Measurements from ENCODE around the gene VPS52. TPM values are rescaled to one million over a fixed set of nuclear protein-coding genes. Genes with fewer than 3 reads are reported as not detected.
A peak's percentile ranks its signal among the peaks of the same experiment; 100 is the strongest.

Gene VPS52
- total and polyA plus RNA-seq, 9 of the 15 experiments (the other 6 are each of a cell fraction or from before 2014, with no cell fraction given) = 24.4 to 103 (median 40.2) TPM

DNA sequence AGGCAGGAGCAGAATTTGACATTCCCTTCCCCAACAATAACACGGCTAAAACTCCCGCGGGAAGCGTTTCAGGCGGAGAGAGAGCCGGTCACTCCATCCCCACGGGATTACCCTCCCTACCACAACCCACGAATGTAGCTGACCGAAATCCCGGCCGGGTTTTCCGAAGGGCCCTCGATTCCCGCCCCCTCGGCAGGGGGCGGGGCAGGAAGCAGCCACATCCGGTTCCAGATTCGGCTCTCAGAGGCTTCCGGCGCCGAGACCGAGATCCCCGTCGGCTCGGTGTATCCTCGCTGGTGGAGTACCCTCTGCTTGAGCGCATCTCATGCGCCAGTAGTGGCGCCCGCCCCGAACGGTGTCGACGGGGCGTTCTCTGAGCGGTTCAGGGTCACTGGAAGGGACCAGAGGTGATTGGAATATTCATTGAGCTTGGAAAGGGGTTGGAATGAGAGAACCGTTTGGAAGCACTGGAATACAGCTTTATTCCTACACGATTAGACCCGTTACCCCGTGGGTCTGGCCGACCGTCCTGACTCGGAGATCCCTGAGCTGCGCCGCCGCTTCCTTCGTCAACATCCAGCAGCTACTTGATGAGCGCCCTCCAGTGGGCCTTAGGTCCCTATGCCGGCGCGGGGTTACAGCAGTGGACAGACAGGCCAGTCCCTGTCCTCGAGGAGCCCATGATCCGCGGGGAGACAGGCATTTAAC lies 27.7 kb upstream of the VPS52 start (continued):
- TF ChIP-seq, protein P1, sequence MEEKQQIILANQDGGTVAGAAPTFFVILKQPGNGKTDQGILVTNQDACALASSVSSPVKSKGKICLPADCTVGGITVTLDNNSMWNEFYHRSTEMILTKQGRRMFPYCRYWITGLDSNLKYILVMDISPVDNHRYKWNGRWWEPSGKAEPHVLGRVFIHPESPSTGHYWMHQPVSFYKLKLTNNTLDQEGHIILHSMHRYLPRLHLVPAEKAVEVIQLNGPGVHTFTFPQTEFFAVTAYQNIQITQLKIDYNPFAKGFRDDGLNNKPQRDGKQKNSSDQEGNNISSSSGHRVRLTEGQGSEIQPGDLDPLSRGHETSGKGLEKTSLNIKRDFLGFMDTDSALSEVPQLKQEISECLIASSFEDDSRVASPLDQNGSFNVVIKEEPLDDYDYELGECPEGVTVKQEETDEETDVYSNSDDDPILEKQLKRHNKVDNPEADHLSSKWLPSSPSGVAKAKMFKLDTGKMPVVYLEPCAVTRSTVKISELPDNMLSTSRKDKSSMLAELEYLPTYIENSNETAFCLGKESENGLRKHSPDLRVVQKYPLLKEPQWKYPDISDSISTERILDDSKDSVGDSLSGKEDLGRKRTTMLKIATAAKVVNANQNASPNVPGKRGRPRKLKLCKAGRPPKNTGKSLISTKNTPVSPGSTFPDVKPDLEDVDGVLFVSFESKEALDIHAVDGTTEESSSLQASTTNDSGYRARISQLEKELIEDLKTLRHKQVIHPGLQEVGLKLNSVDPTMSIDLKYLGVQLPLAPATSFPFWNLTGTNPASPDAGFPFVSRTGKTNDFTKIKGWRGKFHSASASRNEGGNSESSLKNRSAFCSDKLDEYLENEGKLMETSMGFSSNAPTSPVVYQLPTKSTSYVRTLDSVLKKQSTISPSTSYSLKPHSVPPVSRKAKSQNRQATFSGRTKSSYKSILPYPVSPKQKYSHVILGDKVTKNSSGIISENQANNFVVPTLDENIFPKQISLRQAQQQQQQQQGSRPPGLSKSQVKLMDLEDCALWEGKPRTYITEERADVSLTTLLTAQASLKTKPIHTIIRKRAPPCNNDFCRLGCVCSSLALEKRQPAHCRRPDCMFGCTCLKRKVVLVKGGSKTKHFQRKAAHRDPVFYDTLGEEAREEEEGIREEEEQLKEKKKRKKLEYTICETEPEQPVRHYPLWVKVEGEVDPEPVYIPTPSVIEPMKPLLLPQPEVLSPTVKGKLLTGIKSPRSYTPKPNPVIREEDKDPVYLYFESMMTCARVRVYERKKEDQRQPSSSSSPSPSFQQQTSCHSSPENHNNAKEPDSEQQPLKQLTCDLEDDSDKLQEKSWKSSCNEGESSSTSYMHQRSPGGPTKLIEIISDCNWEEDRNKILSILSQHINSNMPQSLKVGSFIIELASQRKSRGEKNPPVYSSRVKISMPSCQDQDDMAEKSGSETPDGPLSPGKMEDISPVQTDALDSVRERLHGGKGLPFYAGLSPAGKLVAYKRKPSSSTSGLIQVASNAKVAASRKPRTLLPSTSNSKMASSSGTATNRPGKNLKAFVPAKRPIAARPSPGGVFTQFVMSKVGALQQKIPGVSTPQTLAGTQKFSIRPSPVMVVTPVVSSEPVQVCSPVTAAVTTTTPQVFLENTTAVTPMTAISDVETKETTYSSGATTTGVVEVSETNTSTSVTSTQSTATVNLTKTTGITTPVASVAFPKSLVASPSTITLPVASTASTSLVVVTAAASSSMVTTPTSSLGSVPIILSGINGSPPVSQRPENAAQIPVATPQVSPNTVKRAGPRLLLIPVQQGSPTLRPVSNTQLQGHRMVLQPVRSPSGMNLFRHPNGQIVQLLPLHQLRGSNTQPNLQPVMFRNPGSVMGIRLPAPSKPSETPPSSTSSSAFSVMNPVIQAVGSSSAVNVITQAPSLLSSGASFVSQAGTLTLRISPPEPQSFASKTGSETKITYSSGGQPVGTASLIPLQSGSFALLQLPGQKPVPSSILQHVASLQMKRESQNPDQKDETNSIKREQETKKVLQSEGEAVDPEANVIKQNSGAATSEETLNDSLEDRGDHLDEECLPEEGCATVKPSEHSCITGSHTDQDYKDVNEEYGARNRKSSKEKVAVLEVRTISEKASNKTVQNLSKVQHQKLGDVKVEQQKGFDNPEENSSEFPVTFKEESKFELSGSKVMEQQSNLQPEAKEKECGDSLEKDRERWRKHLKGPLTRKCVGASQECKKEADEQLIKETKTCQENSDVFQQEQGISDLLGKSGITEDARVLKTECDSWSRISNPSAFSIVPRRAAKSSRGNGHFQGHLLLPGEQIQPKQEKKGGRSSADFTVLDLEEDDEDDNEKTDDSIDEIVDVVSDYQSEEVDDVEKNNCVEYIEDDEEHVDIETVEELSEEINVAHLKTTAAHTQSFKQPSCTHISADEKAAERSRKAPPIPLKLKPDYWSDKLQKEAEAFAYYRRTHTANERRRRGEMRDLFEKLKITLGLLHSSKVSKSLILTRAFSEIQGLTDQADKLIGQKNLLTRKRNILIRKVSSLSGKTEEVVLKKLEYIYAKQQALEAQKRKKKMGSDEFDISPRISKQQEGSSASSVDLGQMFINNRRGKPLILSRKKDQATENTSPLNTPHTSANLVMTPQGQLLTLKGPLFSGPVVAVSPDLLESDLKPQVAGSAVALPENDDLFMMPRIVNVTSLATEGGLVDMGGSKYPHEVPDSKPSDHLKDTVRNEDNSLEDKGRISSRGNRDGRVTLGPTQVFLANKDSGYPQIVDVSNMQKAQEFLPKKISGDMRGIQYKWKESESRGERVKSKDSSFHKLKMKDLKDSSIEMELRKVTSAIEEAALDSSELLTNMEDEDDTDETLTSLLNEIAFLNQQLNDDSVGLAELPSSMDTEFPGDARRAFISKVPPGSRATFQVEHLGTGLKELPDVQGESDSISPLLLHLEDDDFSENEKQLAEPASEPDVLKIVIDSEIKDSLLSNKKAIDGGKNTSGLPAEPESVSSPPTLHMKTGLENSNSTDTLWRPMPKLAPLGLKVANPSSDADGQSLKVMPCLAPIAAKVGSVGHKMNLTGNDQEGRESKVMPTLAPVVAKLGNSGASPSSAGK (IDR thresholded peaks at IDR 0.05) = 0 out of 2 replicates have a peak, but pooled peaks have one; percentile 81
- peak; percentile 61; the same call in 1 of the 2 replicates for TF ChIP-seq DMBX1 (CRISPR knock-in tag; IDR thresholded peaks at IDR 0.05; ENCODE audit: borderline replicate concordance)
- no peak for TF ChIP-seq RAD51 (IDR thresholded peaks at IDR 0.05; ENCODE audit: borderline replicate concordance, low read depth)
- TF ChIP-seq, protein P2, sequence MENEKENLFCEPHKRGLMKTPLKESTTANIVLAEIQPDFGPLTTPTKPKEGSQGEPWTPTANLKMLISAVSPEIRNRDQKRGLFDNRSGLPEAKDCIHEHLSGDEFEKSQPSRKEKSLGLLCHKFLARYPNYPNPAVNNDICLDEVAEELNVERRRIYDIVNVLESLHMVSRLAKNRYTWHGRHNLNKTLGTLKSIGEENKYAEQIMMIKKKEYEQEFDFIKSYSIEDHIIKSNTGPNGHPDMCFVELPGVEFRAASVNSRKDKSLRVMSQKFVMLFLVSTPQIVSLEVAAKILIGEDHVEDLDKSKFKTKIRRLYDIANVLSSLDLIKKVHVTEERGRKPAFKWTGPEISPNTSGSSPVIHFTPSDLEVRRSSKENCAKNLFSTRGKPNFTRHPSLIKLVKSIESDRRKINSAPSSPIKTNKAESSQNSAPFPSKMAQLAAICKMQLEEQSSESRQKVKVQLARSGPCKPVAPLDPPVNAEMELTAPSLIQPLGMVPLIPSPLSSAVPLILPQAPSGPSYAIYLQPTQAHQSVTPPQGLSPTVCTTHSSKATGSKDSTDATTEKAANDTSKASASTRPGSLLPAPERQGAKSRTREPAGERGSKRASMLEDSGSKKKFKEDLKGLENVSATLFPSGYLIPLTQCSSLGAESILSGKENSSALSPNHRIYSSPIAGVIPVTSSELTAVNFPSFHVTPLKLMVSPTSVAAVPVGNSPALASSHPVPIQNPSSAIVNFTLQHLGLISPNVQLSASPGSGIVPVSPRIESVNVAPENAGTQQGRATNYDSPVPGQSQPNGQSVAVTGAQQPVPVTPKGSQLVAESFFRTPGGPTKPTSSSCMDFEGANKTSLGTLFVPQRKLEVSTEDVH (IDR thresholded peaks at IDR 0.05; ENCODE audit: low read depth, partially characterized antibody) = peak; percentile 88
- no peak for TF ChIP-seq HNRNPUL1 (IDR thresholded peaks at IDR 0.05; ENCODE audit: low read length)
- no peak for TF ChIP-seq MCM3 (IDR thresholded peaks at IDR 0.05)
- TF ChIP-seq RBM17 (IDR thresholded peaks at IDR 0.05; ENCODE audit: borderline replicate concordance, low read depth, low read length) = no peak
- TF ChIP-seq ZNF444 (CRISPR knock-in tag; IDR thresholded peaks at IDR 0.05) = no peak
- peak; percentile 84 for TF ChIP-seq PHB (CRISPR knock-in tag; IDR thresholded peaks at IDR 0.05)
- TF ChIP-seq RBM39 (optimal IDR thresholded peaks at IDR 0.05; ENCODE audit: low read depth, low read length) = peak; percentile 69
- TF ChIP-seq, protein P3, sequence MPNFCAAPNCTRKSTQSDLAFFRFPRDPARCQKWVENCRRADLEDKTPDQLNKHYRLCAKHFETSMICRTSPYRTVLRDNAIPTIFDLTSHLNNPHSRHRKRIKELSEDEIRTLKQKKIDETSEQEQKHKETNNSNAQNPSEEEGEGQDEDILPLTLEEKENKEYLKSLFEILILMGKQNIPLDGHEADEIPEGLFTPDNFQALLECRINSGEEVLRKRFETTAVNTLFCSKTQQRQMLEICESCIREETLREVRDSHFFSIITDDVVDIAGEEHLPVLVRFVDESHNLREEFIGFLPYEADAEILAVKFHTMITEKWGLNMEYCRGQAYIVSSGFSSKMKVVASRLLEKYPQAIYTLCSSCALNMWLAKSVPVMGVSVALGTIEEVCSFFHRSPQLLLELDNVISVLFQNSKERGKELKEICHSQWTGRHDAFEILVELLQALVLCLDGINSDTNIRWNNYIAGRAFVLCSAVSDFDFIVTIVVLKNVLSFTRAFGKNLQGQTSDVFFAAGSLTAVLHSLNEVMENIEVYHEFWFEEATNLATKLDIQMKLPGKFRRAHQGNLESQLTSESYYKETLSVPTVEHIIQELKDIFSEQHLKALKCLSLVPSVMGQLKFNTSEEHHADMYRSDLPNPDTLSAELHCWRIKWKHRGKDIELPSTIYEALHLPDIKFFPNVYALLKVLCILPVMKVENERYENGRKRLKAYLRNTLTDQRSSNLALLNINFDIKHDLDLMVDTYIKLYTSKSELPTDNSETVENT (CRISPR knock-in tag; IDR thresholded peaks at IDR 0.05) = no peak; the same call in 1 of the 2 replicates
